GM12878 (cell line): ENCODE data around the gene SLC3A2. TPM values are rescaled to one million over a fixed set of nuclear protein-coding genes. Genes with fewer than 3 reads are reported as not detected.

Source experiments
- BMI1 ChIP-seq: fragments of 450-650 bp; IDR thresholded peaks from 2 replicates; pipeline ENCODE4 v1.6.1; 2016; ENCODE audit warnings: mild to moderate bottlenecking, moderate library complexity, borderline replicate concordance
- EZH2 ChIP-seq: IDR thresholded peaks from 2 replicates; pipeline ENCODE4 v1.6.1; 2012; ENCODE audit warnings: low read depth, mild to moderate bottlenecking, control low read depth, inconsistent platforms, low read length, borderline replicate concordance; ENCODE audit not compliant: control insufficient read depth
- NFIC ChIP-seq: IDR thresholded peaks from 2 replicates; pipeline ENCODE4 v1.6.1; 2012; ENCODE audit warnings: low read depth, mild to moderate bottlenecking, inconsistent platforms, low read length, moderate library complexity
- PAX5 ChIP-seq: IDR thresholded peaks from 2 replicates; pipeline ENCODE4 v1.6.1; 2011; ENCODE audit warnings: low read depth, low read length, borderline replicate concordance
- SMAD1 ChIP-seq: fragments of 450-650 bp; IDR thresholded peaks from 2 replicates; pipeline ENCODE4 v1.6.1; 2018; ENCODE audit warnings: mild to moderate bottlenecking, low read depth; ENCODE audit not compliant: partially characterized antibody
- SP1 ChIP-seq: IDR thresholded peaks from one replicate; pipeline ENCODE4 v1.6.1; 2011; ENCODE audit warnings: low read depth, low read length
- SRF ChIP-seq, 2 experiments: IDR thresholded peaks; 2 replicates each; pipeline ENCODE4 v1.6.1; 2011; ENCODE audit warnings: low read depth in 2 of 2, low read length in 2 of 2, mild to moderate bottlenecking in 1 of 2, moderate library complexity in 1 of 2
- YBX1 ChIP-seq: fragments of 450-650 bp; IDR thresholded peaks from 2 replicates; pipeline ENCODE4 v1.6.1; 2016; ENCODE audit warnings: antibody characterized with exemption
- polyA plus RNA-seq, 11 experiments: library from polyadenylated mRNA; depleted of rRNA in 4 of 11; unstranded in 6 of 11; stranded (reverse) in 5 of 11; fragments of >200 nt; fragmentation: Nextera tagmentation in 4 of 11; fragmentation: Illumina TruSeq in 1 of 11; extraction: Ambion mirVana in 4 of 11; extraction: Trizol in 1 of 11; gene quantifications; 1 replicate in 1 of 11; 2 replicates in 10 of 11; pipeline versions ENCODE4 v1.2.1 to v1.2.3, GENCODE V29; 2011 to 2016; ENCODE audit warnings: inconsistent platforms in 2 of 11, missing spikeins in 2 of 11, low read depth in 1 of 11
- total RNA-seq, 4 experiments: library from RNA; depleted of rRNA in 3 of 4; stranded (reverse); fragments of >200 nt in 3 of 4; fragmentation: Illumina TruSeq in 1 of 4; extraction: Trizol in 1 of 4; gene quantifications; 2 replicates each; pipeline versions ENCODE4 v1.2.1 to v1.2.3, GENCODE V29; 2013 to 2021
- TF ChIP-seq, protein P1 (sequence below): IDR thresholded peaks from 2 replicates; pipeline ENCODE4 v1.6.1; 2012; ENCODE audit warnings: improper control_type of control experiment, low read depth, low read length; ENCODE audit not compliant: insufficient replicate concordance
- TF ChIP-seq, protein P2 (sequence below): IDR thresholded peaks from 2 replicates; pipeline ENCODE4 v1.6.1; 2012; ENCODE audit warnings: low read depth, low read length, improper control_type of control experiment
- TF ChIP-seq, protein P3 (sequence below): fragments of 450-650 bp; formaldehyde crosslinking; IDR thresholded peaks from 2 replicates; pipeline ENCODE4 v1.4.0; 2022; ENCODE audit warnings: mild to moderate bottlenecking, moderate library complexity
- TF ChIP-seq, protein P4 (sequence below): fragments of 450-650 bp; IDR thresholded peaks from 2 replicates; pipeline ENCODE4 v1.6.1; 2017; ENCODE audit warnings: mild to moderate bottlenecking, moderate library complexity
- TF ChIP-seq, protein P5 (sequence below): fragments of 450-650 bp; IDR thresholded peaks from 2 replicates; pipeline ENCODE4 v1.6.1; 2016; ENCODE audit warnings: mild to moderate bottlenecking

Gene SLC3A2
- total and polyA plus RNA-seq, 10 of the 15 experiments (the other 5 are each of a cell fraction or from before 2014, with no cell fraction given), result 6.9 to 158 (median 106) TPM

- peak; percentile 99 for TF ChIP-seq BMI1
- TF ChIP-seq SP1, result peak; percentile 83
- TF ChIP-seq, protein P1, sequence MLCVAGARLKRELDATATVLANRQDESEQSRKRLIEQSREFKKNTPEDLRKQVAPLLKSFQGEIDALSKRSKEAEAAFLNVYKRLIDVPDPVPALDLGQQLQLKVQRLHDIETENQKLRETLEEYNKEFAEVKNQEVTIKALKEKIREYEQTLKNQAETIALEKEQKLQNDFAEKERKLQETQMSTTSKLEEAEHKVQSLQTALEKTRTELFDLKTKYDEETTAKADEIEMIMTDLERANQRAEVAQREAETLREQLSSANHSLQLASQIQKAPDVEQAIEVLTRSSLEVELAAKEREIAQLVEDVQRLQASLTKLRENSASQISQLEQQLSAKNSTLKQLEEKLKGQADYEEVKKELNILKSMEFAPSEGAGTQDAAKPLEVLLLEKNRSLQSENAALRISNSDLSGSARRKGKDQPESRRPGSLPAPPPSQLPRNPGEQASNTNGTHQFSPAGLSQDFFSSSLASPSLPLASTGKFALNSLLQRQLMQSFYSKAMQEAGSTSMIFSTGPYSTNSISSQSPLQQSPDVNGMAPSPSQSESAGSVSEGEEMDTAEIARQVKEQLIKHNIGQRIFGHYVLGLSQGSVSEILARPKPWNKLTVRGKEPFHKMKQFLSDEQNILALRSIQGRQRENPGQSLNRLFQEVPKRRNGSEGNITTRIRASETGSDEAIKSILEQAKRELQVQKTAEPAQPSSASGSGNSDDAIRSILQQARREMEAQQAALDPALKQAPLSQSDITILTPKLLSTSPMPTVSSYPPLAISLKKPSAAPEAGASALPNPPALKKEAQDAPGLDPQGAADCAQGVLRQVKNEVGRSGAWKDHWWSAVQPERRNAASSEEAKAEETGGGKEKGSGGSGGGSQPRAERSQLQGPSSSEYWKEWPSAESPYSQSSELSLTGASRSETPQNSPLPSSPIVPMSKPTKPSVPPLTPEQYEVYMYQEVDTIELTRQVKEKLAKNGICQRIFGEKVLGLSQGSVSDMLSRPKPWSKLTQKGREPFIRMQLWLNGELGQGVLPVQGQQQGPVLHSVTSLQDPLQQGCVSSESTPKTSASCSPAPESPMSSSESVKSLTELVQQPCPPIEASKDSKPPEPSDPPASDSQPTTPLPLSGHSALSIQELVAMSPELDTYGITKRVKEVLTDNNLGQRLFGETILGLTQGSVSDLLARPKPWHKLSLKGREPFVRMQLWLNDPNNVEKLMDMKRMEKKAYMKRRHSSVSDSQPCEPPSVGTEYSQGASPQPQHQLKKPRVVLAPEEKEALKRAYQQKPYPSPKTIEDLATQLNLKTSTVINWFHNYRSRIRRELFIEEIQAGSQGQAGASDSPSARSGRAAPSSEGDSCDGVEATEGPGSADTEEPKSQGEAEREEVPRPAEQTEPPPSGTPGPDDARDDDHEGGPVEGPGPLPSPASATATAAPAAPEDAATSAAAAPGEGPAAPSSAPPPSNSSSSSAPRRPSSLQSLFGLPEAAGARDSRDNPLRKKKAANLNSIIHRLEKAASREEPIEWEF, result no peak
- TF ChIP-seq, protein P2, sequence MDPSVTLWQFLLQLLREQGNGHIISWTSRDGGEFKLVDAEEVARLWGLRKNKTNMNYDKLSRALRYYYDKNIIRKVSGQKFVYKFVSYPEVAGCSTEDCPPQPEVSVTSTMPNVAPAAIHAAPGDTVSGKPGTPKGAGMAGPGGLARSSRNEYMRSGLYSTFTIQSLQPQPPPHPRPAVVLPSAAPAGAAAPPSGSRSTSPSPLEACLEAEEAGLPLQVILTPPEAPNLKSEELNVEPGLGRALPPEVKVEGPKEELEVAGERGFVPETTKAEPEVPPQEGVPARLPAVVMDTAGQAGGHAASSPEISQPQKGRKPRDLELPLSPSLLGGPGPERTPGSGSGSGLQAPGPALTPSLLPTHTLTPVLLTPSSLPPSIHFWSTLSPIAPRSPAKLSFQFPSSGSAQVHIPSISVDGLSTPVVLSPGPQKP, result 0 out of 2 replicates have a peak, but pooled peaks have one; percentile 46
- TF ChIP-seq, protein P3, sequence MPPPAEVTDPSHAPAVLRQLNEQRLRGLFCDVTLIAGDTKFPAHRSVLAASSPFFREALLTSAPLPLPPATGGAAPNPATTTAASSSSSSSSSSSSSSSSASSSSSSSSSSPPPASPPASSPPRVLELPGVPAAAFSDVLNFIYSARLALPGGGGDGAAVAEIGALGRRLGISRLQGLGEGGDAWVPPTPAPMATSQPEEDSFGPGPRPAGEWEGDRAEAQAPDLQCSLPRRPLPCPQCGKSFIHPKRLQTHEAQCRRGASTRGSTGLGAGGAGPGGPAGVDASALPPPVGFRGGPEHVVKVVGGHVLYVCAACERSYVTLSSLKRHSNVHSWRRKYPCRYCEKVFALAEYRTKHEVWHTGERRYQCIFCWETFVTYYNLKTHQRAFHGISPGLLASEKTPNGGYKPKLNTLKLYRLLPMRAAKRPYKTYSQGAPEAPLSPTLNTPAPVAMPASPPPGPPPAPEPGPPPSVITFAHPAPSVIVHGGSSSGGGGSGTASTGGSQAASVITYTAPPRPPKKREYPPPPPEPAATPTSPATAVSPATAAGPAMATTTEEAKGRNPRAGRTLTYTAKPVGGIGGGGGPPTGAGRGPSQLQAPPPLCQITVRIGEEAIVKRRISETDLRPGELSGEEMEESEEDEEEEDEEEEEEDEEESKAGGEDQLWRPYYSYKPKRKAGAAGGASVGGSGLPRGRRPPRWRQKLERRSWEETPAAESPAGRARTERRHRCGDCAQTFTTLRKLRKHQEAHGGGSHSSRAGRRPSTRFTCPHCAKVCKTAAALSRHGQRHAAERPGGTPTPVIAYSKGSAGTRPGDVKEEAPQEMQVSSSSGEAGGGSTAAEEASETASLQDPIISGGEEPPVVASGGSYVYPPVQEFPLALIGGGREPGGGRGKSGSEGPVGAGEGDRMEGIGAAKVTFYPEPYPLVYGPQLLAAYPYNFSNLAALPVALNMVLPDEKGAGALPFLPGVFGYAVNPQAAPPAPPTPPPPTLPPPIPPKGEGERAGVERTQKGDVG (CRISPR knock-in tag), result peak; percentile 100
- TF ChIP-seq YBX1, result peak; percentile 5; the same call in 1 of the 2 replicates
- TF ChIP-seq, protein P4, sequence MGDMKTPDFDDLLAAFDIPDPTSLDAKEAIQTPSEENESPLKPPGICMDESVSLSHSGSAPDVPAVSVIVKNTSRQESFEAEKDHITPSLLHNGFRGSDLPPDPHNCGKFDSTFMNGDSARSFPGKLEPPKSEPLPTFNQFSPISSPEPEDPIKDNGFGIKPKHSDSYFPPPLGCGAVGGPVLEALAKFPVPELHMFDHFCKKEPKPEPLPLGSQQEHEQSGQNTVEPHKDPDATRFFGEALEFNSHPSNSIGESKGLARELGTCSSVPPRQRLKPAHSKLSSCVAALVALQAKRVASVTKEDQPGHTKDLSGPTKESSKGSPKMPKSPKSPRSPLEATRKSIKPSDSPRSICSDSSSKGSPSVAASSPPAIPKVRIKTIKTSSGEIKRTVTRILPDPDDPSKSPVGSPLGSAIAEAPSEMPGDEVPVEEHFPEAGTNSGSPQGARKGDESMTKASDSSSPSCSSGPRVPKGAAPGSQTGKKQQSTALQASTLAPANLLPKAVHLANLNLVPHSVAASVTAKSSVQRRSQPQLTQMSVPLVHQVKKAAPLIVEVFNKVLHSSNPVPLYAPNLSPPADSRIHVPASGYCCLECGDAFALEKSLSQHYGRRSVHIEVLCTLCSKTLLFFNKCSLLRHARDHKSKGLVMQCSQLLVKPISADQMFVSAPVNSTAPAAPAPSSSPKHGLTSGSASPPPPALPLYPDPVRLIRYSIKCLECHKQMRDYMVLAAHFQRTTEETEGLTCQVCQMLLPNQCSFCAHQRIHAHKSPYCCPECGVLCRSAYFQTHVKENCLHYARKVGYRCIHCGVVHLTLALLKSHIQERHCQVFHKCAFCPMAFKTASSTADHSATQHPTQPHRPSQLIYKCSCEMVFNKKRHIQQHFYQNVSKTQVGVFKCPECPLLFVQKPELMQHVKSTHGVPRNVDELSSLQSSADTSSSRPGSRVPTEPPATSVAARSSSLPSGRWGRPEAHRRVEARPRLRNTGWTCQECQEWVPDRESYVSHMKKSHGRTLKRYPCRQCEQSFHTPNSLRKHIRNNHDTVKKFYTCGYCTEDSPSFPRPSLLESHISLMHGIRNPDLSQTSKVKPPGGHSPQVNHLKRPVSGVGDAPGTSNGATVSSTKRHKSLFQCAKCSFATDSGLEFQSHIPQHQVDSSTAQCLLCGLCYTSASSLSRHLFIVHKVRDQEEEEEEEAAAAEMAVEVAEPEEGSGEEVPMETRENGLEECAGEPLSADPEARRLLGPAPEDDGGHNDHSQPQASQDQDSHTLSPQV, result peak; percentile 75
- peak; percentile 99 for TF ChIP-seq NFIC
- no peak for TF ChIP-seq SRF (IDR thresholded peaks at IDR 0.05; ENCODE audit: low read depth in 2 of 2, low read length in 2 of 2)
- TF ChIP-seq, protein P5, sequence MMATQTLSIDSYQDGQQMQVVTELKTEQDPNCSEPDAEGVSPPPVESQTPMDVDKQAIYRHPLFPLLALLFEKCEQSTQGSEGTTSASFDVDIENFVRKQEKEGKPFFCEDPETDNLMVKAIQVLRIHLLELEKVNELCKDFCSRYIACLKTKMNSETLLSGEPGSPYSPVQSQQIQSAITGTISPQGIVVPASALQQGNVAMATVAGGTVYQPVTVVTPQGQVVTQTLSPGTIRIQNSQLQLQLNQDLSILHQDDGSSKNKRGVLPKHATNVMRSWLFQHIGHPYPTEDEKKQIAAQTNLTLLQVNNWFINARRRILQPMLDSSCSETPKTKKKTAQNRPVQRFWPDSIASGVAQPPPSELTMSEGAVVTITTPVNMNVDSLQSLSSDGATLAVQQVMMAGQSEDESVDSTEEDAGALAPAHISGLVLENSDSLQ, result peak; percentile 87
- TF ChIP-seq PAX5, result peak; percentile 87
- TF ChIP-seq EZH2, result peak; percentile 96; the same call in 1 of the 2 replicates
- peak; percentile 100 for TF ChIP-seq SMAD1
Observed at GRCh38 chr11:62841361-62842170, 39.1 kb upstream of the SLC3A2 start (continued).
